ENCODE data around the gene G6PC1.
A peak's percentile ranks its signal among the peaks of the same experiment; 100 is the strongest.

G6PC1 gene

DNA sequence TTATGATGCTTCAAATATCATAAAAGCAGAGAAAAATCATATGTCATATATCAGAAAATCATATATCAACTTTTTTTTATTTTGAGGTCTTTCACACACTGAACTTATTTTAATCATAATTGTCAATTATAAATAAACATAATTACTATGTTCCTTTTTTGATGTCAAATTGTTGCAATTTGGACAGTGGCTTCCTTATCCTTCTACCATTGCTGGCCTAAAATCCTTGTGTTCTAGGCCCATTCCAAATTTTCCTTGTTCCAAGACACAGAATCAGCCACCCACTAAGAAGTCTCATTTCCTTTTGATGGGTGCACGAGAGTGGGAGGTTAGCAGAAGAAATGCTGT is 28.9 kb downstream of the G6PC1 start:
- DNase-seq (ENCODE audit: insufficient read length, low spot score): no peak
- no peak for FAIRE-seq

DNA sequence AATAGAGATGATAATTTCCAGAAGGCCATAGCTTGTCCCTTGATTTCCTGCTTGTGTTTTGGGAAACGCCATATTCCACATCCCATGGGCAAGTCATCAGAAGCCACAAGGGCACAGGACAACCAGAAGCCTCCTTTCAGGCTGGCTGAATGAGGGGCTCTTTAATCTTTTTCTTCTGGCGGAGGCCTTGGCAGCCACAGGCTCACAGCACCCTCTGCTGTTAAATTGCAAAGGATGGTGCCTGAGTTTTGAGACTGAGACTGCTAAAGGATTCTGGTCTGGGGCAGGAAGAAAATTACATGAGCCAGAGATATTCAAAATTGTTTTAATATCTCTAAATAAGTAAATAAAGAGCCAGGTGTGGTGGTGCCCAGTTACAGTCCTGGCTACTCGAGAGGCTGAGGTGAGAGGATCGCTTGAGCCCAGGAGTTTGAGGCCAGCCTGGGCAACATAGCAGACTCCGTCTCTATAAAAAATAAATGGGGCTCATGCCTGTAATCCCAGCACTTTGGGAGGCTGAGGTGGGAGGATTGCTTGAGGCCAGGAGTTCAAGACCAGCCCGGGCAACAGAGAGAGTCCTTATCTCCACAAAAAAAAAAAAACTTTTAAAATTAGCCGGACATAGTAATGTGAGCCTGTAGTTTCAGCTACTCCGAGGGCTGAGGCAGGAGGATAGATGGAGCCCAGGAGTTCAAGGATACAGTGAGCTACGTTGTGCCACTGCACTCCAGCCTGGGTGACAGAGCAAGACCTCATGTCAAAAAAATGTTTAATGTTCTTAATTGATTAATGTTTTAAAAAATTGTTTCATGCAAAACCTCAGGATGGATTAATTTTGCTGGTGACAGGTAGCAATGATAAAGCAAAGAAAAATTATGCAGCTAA is 37.4 kb downstream of the G6PC1 start:
- peak; percentile 86 for DNase-seq (ENCODE audit: insufficient read length, low spot score)
- FAIRE-seq: no peak

DNA sequence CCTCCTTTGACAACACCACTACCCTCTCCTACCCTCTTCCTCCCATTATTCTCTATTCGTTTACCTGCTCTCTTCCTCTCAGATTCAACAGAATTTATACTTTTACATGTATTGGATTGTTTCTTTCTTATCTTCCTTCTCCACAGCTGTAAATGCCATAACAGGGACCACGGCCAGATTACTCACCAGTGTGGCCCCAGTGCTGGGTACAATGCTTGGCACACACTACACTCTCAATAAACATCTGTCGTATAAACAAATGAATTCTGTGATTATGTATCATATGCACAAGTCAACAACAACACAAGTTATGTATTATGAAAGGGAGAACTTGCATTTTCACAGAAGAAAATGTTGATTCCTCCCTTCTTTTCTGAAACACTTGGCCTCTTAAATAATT is 43.6 kb downstream of the G6PC1 start:
- DNase-seq (ENCODE audit: insufficient read length, low spot score): no peak
- FAIRE-seq: no peak

DNA sequence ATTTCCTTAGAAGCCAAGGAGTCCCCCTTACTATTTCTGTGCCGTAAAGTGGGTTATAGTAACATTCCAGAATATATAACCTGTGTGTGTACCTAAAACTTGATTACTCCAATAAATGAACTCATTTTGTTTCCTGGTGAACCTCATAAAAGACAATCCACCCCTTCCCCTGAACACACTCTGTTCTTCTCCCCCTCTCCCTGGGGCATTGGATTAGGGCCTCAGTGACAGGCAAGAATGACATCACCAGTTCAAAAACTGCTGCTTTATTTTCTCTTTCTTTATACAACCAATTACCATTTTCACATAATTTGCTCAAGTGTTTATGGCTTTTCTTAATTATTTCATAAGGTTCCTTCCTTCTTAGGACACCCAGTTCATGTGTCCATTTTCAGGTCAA is 46.2 kb downstream of the G6PC1 start:
- no peak for FAIRE-seq
- DNase-seq (ENCODE audit: insufficient read length, low spot score): no peak

DNA sequence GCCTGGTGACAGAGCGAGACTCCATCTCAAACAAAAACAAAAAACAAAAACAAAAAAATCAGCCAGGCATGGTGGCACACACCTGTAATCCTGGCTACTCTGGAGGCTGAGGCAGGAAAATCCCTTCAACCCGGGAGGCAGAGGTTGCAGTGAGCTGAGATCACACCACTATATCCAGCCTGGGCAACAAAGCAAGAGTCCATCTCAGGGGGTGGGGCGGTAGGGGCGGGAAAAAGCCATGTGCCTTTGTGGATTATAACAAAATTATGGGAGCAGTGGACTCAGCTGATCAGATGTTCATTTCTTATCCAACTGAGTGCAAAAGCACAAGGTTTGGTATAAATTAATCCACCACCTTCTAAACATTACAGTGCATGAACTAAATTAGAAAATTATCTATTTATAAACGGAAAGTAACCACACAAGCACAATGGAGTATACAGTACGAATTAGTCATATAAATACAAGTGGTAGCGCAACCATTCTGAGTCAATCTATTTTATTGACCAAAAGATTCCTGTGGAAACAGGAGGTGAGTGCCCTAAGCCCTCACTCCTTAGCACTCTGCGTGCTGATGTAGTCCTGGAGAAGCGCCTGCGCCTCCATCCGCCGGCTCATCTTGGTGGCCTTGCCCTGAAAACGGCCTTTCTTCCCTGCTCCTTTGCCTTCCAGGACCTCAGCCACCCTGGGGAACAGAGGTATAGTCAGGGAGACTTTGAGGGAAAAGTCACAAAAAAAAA is 49.6 kb downstream of the G6PC1 start:
- DNase-seq (ENCODE audit: insufficient read length, low spot score) (no peak), FAIRE-seq (no peak)
